Measurements from ENCODE around the gene NCBP3. TPM values are rescaled to one million over a fixed set of nuclear protein-coding genes. Genes with fewer than 3 reads are reported as not detected.

The NCBP3 gene
- total and polyA plus RNA-seq, 2 donors (not counting 3 experiments of a cell fraction or from before 2014, with no cell fraction given), result 18.2 to 51.1 TPM

GRCh38 chr17:3804503-3804931 is 41.5 kb downstream of the NCBP3 start:
- Histone ChIP-seq H3K79me2 (ENCODE audit: control insufficient read depth, insufficient read depth, low read length) (no peaks in the 10 kb centered on the region), H3K4me2 (ENCODE audit: insufficient read depth, low read length) (no peak overlapping the region), H3K4me1 (ENCODE audit: control insufficient read depth, extremely low read depth, insufficient read depth, low read length) (no peaks in the 10 kb centered on the region), H3K36me3 (ENCODE audit: control insufficient read depth in 2 of 2, extremely low read depth in 1 of 2, insufficient read depth in 2 of 2, low read length in 2 of 2) (peaks cover 0 to 4% of the 10 kb centered on the region in 2 experiments), H3K9me1 (replicated peaks; ENCODE audit: control insufficient read depth, extremely low read depth, insufficient read depth, low read length) (no peaks in the 10 kb centered on the region), H3K27ac (ENCODE audit: insufficient read depth, low read depth, low read length) (no peak overlapping the region), H3K27me3 (ENCODE audit: control insufficient read depth in 2 of 2, insufficient read depth in 2 of 2, low read length in 2 of 2) (no peaks in the 10 kb centered on the region), H3K9ac (replicated peaks; ENCODE audit: extremely low read depth, insufficient read depth, low read length) (no peak overlapping the region), H4K20me1 (replicated peaks; ENCODE audit: control insufficient read depth, extremely low read depth, insufficient read depth, low read length) (no peaks in the 10 kb centered on the region), H2AFZ (ENCODE audit: low read depth, low read length) (no peak overlapping the region), H3K9me3 (replicated peaks; ENCODE audit: control insufficient read depth, insufficient read depth, low read length) (no peaks in the 10 kb centered on the region), H3K4me3 (replicated peaks in 1 of 3; ENCODE audit: insufficient read depth in 1 of 3, low read depth in 1 of 3, low read length in 3 of 3) (no peak overlapping the region)
- CTCF ChIA-PET, result interaction anchor here (1.4 kb wide), 1 partner anchor 67 kb away, joined by 6 read pairs; no protein-coding TSS in a partner anchor
- POLR2A ChIA-PET, result no interaction called here
- no TSS peak for BruUV-seq (replicated peaks)
- peak; percentile 31 for FAIRE-seq
- dilution Hi-C loops (cut with MboI; ENCODE audit: extremely low pct_ligation_motif_present, low sequenced_read_pairs), result no loop called here
- no peak for DNase-seq (ENCODE audit: low read depth, low spot score)
- intact Hi-C loops (cut with micrococcal nuclease), result no loop called here
- TF ChIP-seq MYC (IDR thresholded peaks at IDR 0.05; ENCODE audit: low read depth, low read length), result no peak

DNA sequence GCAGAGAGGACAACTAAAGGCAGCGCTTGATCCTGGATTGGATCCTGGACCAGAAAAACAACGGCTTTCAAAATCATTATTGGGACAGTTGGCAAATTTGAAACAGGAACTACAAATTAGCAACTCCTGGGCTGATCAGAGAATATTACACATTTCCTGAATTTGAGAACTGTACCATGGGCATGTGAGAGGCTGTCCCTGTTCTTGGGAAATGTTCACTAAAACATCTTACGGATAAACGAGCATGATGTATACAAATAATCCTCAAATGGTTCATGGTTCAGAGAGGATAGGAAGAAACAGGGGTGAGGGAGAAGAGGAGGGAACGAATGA is 42.8 kb downstream of the NCBP3 start:
- no peak overlapping the region for H3K4me3 ChIP-seq (replicated peaks in 1 of 3; ENCODE audit: insufficient read depth in 1 of 3, low read depth in 1 of 3, low read length in 3 of 3)
- H3K4me2 ChIP-seq (ENCODE audit: insufficient read depth, low read length), result no peak overlapping the region
- no peaks in the 10 kb centered on the region for H3K9me3 ChIP-seq (replicated peaks; ENCODE audit: control insufficient read depth, insufficient read depth, low read length)
- intact Hi-C loops (cut with micrococcal nuclease) (no loop called here), dilution Hi-C loops (cut with MboI; ENCODE audit: extremely low pct_ligation_motif_present, low sequenced_read_pairs) (no loop called here)
- H3K36me3 ChIP-seq (ENCODE audit: control insufficient read depth in 2 of 2, extremely low read depth in 1 of 2, insufficient read depth in 2 of 2, low read length in 2 of 2), result peaks cover 0 to 2% of the 10 kb centered on the region in 2 experiments
- no peak for DNase-seq (ENCODE audit: low read depth, low spot score)
- no peaks in the 10 kb centered on the region for H3K9me1 ChIP-seq (replicated peaks; ENCODE audit: control insufficient read depth, extremely low read depth, insufficient read depth, low read length)
- ChIA-PET CTCF (no interaction called here), POLR2A (no interaction called here)
- no peak overlapping the region for H3K27ac ChIP-seq (ENCODE audit: insufficient read depth, low read depth, low read length)
- BruUV-seq (replicated peaks), result no TSS peak
- no peaks in the 10 kb centered on the region for H3K4me1 ChIP-seq (ENCODE audit: control insufficient read depth, extremely low read depth, insufficient read depth, low read length)
- no peaks in the 10 kb centered on the region for H3K27me3 ChIP-seq (ENCODE audit: control insufficient read depth in 2 of 2, insufficient read depth in 2 of 2, low read length in 2 of 2)
- TF ChIP-seq MYC (IDR thresholded peaks at IDR 0.05; ENCODE audit: low read depth, low read length), result no peak
- TF ChIP-seq, protein P1, sequence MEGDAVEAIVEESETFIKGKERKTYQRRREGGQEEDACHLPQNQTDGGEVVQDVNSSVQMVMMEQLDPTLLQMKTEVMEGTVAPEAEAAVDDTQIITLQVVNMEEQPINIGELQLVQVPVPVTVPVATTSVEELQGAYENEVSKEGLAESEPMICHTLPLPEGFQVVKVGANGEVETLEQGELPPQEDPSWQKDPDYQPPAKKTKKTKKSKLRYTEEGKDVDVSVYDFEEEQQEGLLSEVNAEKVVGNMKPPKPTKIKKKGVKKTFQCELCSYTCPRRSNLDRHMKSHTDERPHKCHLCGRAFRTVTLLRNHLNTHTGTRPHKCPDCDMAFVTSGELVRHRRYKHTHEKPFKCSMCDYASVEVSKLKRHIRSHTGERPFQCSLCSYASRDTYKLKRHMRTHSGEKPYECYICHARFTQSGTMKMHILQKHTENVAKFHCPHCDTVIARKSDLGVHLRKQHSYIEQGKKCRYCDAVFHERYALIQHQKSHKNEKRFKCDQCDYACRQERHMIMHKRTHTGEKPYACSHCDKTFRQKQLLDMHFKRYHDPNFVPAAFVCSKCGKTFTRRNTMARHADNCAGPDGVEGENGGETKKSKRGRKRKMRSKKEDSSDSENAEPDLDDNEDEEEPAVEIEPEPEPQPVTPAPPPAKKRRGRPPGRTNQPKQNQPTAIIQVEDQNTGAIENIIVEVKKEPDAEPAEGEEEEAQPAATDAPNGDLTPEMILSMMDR (IDR thresholded peaks at IDR 0.05; ENCODE audit: extremely low read depth in 1 of 2, insufficient read depth in 1 of 2, low read depth in 1 of 2, low read length in 2 of 2), result no peak
- no peak for TF ChIP-seq POLR2AphosphoS5 (IDR thresholded peaks at IDR 0.05; ENCODE audit: insufficient read depth, low read depth, low read length)
- TF ChIP-seq MAX (IDR thresholded peaks at IDR 0.05; ENCODE audit: insufficient read depth, insufficient read length), result no peak
- no peak for TF ChIP-seq FOS (IDR thresholded peaks at IDR 0.05; ENCODE audit: borderline replicate concordance, insufficient read depth, low read length)
- no peak for TF ChIP-seq JUN (IDR thresholded peaks at IDR 0.05; ENCODE audit: borderline replicate concordance, insufficient read depth, insufficient read length, low read depth)
- no peak for TF ChIP-seq POLR2A (IDR thresholded peaks at IDR 0.05; ENCODE audit: low read depth, low read length)
- TF ChIP-seq EZH2 (IDR thresholded peaks at IDR 0.05; ENCODE audit: borderline replicate concordance, low read depth, low read length, severe bottlenecking), result no peak
- no peak overlapping the region for H2AFZ ChIP-seq (ENCODE audit: low read depth, low read length)
- H3K79me2 ChIP-seq (ENCODE audit: control insufficient read depth, insufficient read depth, low read length), result no peaks in the 10 kb centered on the region
- H4K20me1 ChIP-seq (replicated peaks; ENCODE audit: control insufficient read depth, extremely low read depth, insufficient read depth, low read length), result no peaks in the 10 kb centered on the region
- H3K9ac ChIP-seq (replicated peaks; ENCODE audit: extremely low read depth, insufficient read depth, low read length), result no peak overlapping the region
- no peak for FAIRE-seq

All from endothelial cell of umbilical vein (primary cell).